ENCODE data around the gene LIN52.
"Not testable (repeated sequence)": the region's sequence is repeated elsewhere in the genome, so short reads cannot be mapped to it uniquely, and the experiment has no call there.

LIN52 gene

DNA sequence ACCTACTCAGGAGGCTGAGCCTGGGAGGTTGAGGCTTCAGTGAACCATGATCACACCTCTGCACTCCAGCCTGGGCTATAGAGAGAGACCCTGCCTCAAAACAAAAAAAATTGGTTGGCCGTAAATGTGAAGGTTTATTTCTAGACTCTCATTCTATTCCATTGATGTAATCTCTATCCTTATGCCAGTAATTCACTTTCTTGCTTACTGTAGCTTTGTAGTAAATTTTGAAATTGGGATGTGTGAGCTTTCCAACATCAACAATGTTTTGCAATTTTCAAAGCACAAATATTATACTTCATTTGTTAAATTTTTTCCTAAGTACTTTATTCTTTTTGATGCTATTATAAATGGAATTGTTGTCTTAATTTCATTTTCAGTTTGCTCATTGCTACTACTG is 24.6 kb downstream of the LIN52 start:
- DNase-seq = no peak

DNA sequence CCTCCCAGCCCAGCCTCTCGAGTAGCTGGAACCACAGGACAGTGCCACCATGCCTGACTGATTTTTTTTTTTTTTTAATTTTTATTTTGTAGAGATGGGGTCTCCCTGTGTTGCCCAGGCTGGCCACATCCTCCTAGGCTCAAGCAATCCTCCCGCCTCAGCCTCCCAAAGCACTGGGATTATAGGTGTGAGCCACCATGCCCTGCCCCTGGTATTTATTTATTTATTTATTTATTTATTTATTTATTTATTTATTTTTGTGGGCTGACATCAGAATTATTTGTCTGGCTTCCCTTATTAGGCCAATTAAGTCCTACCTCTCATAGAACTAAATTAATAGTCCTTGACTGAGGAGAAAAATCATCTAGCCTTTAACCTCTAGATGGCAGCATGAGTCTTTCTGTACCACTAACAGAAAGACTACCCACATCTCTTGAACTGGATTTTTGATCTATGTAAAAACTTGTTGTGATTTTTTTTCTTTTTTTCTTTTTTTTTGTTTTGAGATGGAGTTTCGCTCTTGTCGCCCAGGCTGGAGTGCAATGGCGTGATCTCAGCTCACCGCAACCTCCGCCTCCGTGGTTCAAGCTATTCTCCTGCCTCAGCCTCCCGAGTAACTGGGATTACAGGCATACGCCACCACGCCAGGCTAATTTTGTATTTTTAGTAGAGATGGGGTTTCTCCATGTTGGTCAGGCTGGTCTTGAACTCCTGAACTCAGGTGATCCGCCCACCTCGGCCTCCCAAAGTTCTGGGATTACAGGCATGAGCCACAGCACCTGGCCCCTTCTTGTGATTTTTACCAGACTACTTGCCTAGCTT is 26.9 kb downstream of the LIN52 start:
- peak in 1 of 14 donors; percentile 0 for DNase-seq

- DNase-seq = not testable (repeated sequence)
These were observed 40.7 kb downstream of the LIN52 start for GRCh38 chr14:74125487-74125886.

DNA sequence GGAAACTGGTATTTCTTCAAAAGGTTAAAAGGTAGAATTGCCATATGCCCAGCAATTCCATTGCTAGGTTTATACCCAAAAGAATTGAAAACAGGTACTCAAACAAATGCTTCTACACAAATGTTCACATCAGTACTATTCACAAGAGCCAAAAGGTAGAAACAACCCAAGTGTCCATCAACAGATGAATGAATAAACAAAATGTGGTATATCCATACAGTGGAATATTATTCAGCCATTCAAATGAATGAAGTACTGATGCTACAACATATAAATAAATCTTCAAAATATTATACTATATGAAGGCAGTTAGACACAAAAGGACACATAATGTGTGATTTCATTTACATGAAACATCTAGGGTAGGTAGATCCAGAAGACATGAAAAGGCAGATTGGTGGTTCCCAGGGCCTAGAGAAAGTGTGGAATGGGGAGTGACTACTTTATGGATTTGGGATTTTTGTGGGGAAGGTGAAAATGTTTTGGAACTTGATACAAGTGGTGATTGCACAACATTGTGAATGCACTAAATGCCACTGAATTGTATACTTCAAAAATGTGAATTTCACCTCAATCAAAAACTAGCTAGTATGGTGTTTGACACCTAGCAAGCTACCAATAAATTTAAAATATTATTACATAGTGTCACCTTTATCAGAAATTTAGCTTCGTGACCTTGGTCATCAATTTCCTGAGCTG is 41.7 kb downstream of the LIN52 start:
- no peak for DNase-seq

- no peak for DNase-seq
These were observed 42.9 kb downstream of the LIN52 start for GRCh38 chr14:74127634-74128033.

DNA sequence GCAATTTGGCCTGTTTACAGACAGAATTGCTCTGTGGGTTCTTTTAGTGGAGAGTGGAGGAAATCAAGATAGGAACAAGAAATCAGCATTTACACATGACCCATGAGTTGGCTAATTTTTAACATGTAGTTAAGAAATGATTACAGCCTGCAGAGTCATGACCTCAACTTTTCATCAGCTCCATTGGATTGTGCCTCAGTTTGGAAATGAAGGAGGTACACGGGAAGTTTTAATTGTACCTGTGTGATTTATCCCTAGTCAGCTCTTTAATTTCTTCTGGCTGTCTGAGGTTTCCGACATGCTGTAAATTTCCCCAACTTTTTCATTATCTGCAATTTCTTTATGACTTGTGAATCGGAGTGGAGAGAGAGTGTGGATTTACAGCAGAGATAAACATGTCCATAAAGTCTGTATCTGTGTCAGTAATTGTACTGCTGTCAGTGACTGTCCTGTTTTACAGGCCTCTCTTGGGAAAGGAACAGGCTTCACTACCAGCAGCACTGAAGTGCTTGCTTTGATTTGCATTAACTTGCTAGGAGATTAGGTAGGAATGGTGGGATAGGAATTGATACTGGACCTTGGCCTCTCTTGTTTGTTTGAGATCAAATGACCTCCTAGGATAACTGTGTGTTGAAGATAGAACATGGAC is 49.2 kb downstream of the LIN52 start:
- no peak for DNase-seq

DNA sequence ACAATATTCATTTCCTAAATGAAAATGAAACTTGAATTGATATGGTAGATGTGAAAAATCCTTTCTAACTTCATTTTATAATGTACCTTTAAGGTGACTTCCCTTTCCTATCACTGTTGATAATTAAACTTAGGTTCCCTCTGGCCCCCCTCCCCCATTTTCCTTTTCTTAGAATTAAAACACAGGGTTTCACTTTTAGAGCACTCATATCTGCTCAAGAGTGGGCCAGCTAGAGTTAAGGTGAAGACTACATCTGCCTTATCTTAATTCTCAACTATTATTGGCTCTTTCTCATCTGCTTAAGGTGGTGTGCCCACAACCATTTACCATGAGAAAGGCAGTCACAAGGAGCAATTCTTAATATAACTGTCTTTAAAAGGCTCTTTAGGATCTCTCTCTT is 49.7 kb downstream of the LIN52 start:
- no peak for DNase-seq

- no peak for DNase-seq
These were observed 50.7 kb downstream of the LIN52 start for GRCh38 chr14:74135426-74135825.

DNA sequence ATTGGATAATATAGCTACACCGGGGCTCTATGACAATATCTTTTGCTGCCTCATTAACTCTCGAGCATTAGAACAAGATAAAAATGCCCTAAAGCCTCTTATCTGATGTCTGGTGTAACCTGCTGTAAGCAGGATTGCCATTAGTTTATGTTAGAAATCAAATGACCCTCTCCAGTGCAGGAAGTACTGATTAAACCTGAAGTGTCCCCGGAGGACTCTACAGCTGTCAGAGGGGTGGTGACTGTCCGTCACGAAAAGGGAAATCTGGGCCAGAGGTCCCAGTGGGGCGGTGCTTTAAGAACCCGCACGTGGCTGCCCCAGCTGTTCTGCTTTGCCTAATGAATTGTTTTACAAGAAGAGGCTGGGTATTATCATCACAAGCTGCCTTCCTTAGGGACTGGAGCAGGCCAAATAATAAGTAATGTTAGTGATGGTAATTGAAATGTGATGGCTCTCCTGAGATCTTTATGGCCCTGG is 55.7 kb downstream of the LIN52 start:
- peak in 3 of 14 donors; percentile 1 to 8 (median 4) for DNase-seq

GRCh38 chr14:74141703-74142102 is 56.9 kb downstream of the LIN52 start:
- no peak for DNase-seq

GRCh38 chr14:74142523-74142922 is 57.8 kb downstream of the LIN52 start:
- DNase-seq = no peak

DNA sequence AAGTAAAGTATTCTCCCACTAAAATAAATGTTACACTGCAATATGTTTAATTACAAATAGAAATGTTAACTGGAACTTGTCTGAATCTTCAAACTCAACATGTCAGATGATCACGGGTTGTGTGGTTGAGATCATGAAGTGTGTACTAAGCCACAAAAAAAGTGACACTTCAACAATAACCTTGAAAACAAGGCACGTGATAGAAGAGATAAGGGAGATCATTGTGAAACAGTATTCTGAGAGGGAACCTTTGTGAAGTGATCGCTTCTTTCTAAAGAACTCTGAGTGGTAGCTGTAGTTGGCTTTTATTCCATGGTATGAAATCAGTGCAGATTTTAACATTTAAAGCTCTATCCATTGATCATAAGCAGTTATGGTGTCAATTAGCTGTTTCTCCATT is 60.0 kb downstream of the LIN52 start:
- DNase-seq = no peak

GRCh38 chr14:74147571-74147970 is 62.8 kb downstream of the LIN52 start:
- DNase-seq = no peak

DNA sequence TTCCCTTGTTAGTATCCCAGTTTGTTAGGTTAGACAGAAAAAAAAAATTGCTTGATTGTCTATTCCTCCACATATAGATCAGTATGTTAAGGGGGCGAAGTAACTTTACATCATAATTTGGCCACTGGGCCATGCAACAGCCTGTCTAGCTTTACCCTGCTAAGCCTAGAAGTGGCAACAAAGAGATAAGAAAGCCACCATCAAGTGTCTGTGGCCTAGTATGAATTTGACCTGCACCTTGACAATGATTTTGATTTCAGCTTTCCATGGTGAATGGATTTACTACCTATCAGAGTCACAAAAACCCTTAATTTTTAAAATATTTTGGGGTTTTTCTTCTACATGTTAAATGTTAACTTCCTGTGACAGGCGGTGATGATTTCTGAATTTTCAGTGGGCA is 63.9 kb downstream of the LIN52 start:
- DNase-seq = no peak

DNA sequence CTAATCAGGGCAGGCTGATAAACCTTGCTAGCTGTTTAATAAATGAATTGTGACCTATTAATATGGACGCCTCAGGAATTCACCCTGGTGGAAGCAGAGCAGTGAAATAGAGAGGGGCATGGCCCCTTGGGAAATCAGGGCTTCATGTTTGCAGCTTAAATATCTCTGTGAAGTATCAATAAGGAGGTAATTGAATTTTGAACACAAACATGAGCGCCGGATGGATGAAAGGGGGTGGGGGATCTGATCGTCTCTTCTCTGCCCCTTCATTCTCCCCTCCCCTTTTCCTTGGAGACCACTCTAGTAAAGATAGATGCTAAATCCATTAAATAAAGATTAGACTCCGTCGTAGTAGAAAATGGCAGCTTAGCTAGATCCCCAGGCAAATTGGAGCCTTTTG is 70.5 kb downstream of the LIN52 start:
- no peak for DNase-seq

GRCh38 chr14:74155749-74156148 is 71.0 kb downstream of the LIN52 start:
- no peak for DNase-seq

GRCh38 chr14:74160763-74161162 is 76.0 kb downstream of the LIN52 start:
- DNase-seq = no peak

DNA sequence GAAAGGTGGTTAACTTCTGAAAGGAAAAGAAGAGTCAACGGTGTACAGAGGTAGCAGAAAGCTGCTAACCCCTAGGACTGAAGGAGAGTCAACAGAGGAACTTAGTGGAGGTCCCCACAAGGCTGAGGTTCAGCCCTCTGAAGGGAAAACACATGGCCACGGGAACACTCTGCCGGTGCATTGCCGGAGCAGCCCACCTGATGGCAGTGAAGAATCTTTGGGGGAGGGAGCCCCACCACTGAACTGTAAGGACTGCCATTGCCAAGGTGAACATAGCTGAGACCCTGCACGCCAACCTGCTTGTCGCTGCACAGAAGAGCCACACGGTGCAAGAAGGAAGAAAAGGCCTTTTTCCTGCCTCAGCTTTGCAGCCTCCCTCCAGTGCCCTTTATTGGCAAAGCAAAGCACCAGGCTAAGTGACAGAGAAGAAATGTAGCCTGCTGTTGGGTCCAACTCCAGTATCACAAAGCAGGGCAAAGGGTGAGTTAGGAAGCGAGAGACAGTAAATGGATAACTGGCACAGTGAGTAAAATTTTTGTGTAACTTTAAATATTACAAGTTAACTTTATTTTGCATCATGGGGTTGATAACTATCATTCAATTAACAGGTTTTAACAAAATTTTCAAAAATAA is 76.9 kb downstream of the LIN52 start:
- no peak for DNase-seq

GRCh38 chr14:74169906-74170305 is 85.2 kb downstream of the LIN52 start:
- DNase-seq = no peak

GRCh38 chr14:74176400-74176793 is 91.6 kb downstream of the LIN52 start:
- DNase-seq = no peak

- no peak for DNase-seq
These were observed 95.1 kb downstream of the LIN52 start for GRCh38 chr14:74179856-74180255.

DNA sequence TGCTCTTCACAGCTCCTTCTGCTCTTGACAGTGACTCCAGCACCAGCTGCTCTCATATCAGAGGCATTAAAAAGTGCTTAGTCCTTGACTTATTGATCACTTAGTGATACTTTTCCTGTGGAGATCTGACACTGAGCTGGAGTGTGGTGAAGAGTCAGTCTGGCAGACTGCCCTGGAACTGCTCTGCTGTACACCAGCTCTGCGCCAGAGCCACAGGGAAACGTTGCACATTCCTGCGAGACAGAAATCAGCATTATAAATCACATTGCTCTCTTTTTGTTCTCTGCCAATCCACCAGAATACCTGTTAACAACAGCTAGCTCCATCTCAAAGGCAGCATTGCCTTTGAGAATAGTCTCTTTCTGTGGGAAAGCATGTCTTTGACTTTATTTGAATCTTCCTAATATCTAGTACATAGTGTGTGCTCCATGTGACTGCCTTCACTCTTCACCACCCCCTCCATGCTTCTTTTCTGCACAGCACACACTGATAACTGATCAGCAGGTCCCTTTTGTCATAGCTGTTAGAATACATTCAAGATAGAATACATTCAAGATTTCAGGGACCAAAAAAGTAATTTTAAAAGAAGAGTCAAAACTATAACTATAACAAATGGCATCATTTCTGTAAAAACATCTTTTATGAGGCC is 106.3 kb downstream of the LIN52 start:
- no peak for DNase-seq

Data from C1 segment of cervical spinal cord (tissue), 14 donors.